GM18861 (cell line): ENCODE measurements around the gene LRRC8D.
"Not testable (repeated sequence)": the region's sequence is repeated elsewhere in the genome, so short reads cannot be mapped to it uniquely, and the experiment has no call there.

ENCODE experiments used
- ATAC-seq: cut with Tn5 transposase; IDR thresholded peaks from one replicate; pipeline ENCODE4 v1.9.1; 2021; ENCODE audit not compliant: unreplicated experiment

LRRC8D gene

GRCh38 chr1:89984564-89985116 is 163.8 kb downstream of the LRRC8D start:
- not testable (repeated sequence) for ATAC-seq

- ATAC-seq = no peak
These were observed 165.2 kb downstream of the LRRC8D start for GRCh38 chr1:89986020-89986419.
